ENCODE results near the gene ITIH2. TPM values are rescaled to one million over a fixed set of nuclear protein-coding genes. Genes with fewer than 3 reads are reported as not detected.

ITIH2 gene
- total RNA-seq, 1 donor, result 0.09 TPM

DNA sequence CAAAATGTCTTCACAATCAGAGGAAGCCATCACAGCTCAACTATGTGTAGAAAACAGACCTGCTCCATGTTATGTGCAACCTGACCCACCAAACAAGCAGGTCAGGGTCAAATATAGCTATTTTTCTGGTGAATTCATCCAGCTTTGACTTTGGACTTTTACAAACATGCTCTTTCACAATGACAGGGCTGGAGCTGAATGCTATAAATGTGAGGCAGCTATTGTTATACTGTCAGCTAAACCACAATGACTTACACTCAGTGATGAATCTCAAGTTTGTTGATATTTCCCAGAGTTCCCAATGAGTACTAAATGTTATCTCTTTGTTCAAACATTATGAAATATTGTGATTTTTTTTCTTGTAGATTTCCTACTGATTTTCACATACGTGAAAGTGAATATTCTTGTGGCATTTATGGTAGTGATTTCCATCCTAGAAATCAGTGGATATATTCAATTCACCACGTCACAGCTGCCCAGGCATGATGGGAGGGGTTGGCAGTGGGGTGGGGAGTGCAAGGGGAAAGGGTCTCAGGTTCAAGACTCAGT, 2.5 kb upstream of the ITIH2 start:
- DNase-seq (ENCODE audit: low read depth), result peak; percentile 77
- TF ChIP-seq, protein P1, sequence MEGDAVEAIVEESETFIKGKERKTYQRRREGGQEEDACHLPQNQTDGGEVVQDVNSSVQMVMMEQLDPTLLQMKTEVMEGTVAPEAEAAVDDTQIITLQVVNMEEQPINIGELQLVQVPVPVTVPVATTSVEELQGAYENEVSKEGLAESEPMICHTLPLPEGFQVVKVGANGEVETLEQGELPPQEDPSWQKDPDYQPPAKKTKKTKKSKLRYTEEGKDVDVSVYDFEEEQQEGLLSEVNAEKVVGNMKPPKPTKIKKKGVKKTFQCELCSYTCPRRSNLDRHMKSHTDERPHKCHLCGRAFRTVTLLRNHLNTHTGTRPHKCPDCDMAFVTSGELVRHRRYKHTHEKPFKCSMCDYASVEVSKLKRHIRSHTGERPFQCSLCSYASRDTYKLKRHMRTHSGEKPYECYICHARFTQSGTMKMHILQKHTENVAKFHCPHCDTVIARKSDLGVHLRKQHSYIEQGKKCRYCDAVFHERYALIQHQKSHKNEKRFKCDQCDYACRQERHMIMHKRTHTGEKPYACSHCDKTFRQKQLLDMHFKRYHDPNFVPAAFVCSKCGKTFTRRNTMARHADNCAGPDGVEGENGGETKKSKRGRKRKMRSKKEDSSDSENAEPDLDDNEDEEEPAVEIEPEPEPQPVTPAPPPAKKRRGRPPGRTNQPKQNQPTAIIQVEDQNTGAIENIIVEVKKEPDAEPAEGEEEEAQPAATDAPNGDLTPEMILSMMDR (IDR thresholded peaks at IDR 0.05; ENCODE audit: insufficient read depth, low read length), result no peak
- no peak overlapping the region for H3K4me3 ChIP-seq (ENCODE audit: low read depth, low read length)

DNA sequence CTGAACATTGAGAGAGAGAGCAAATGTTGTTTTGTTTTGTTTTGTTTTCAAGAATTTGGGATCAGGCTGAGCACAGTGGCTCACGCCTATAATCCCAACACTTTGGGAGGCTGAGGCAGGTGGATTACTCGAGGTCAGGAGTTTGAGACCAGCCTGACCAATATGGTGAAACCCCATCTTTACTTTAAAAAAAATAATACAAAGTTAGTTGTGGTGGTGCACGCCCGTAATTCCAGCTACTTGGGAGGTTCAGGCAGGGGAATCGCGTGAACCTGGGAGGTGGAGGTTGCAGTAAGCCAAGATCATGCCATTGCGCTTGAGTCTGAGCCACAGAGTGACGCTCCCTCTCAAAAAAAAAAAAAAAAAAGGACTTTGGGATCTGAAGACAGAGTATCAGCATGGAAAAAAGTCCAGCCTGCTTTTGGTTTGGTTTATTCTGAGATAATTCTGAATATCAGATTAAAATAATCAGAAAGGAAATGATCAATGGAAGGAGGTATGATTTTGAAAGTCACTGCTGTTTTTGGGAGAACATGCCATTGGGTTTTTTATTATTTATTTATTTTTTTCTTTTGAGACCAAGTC, 1.9 kb upstream of the ITIH2 start:
- no peak overlapping the region for H3K4me3 ChIP-seq (ENCODE audit: low read depth, low read length)
- TF ChIP-seq, protein P1 (IDR thresholded peaks at IDR 0.05; ENCODE audit: insufficient read depth, low read length), result no peak
- no peak for DNase-seq (ENCODE audit: low read depth)

DNA sequence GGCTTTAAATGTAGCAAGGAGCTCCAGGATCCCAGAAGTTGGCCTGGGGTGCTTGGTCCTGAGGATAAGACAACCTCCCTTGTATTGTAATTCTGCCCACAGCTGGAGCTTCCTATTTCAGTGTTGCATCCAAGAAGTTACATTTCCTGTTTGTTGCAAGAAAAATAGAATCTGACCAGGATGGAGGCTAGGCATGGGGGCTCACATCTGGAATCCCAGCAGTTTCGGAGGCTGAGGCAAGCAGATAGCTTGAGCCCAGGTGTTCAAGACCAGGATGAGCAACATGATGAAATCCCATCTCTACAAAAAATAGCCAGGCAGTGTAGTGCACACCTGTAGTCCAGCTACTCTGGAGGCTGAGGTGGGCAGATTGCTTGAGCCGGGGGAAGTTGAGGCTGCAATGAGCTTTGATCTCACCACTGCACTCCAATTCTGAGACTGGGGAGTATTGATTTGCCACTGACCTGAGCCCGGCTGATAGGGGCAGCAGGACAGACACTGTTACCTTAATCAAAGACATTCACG, 766 bp upstream of the ITIH2 start:
- H3K4me3 ChIP-seq (ENCODE audit: low read depth, low read length), result no peak overlapping the region
- DNase-seq (ENCODE audit: low read depth), result no peak
- TF ChIP-seq, protein P1 (IDR thresholded peaks at IDR 0.05; ENCODE audit: insufficient read depth, low read length), result no peak

DNA sequence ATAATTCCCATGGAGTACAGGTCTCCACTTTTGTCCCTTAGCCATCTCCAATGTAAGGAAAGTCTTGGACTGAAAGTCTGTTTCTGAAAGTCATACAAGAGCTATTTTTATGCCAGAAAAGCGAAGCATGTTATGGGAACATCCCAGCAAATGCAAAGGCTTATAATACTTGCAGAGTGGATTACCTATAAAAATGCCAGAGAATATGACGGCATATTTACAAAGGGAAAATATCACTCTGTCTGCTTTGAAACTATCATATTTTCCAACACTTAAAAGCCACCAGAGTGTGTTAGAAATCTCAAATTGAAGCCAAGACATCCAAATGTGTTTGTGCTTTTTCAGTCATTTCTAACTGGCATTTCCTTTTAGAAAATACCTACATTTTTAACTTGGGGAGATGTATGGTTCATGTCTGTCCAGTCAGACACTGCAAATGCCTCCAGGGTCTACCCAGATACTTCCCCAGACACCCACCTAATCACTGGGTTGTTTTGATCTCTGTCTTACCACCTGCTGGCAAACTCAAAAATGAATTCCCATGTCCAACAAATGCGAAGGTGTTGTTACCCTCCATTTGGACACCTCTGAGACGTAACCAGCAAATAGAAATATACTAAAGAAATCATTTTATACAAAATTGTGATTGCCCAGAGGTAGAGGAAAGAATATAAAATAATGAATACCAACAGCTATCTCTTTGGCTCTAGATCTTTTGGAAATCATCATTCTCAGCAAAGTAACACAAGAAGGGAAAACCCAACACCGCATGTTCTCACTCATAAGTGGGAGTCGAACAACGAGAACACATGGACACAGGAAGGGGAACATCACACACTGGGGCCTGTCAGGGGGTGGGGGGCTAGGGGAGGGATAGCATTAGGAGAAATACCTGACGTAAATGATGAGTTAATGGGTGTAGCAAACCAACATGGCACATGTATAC, 1.2 kb downstream of the ITIH2 start:
- no peak for DNase-seq (ENCODE audit: low read depth)
- TF ChIP-seq, protein P1 (IDR thresholded peaks at IDR 0.05; ENCODE audit: insufficient read depth, low read length), result no peak
- H3K4me3 ChIP-seq (ENCODE audit: low read depth, low read length), result no peak overlapping the region

DNA sequence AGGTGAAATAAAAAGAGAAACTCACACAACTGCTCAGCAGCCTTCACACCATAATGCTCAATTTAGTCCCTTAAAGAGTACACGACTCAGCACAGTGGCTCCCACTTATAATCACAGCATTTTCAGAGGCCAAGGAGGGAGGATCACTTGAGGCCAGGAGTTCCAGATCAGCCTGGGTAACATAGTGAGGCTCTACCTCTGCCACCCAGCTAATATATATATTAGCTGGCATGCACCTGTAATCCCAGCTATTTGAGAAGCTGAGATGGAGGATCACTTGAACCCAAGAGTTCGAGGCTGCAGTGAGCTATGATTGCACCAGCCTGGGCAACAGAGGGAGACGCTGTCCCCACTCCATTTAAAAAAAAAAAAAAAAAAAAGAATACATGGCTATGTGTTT, 2.2 kb downstream of the ITIH2 start:
- TF ChIP-seq, protein P1 (IDR thresholded peaks at IDR 0.05; ENCODE audit: insufficient read depth, low read length), result no peak
- no peak for DNase-seq (ENCODE audit: low read depth)
- no peak overlapping the region for H3K4me3 ChIP-seq (ENCODE audit: low read depth, low read length)

DNA sequence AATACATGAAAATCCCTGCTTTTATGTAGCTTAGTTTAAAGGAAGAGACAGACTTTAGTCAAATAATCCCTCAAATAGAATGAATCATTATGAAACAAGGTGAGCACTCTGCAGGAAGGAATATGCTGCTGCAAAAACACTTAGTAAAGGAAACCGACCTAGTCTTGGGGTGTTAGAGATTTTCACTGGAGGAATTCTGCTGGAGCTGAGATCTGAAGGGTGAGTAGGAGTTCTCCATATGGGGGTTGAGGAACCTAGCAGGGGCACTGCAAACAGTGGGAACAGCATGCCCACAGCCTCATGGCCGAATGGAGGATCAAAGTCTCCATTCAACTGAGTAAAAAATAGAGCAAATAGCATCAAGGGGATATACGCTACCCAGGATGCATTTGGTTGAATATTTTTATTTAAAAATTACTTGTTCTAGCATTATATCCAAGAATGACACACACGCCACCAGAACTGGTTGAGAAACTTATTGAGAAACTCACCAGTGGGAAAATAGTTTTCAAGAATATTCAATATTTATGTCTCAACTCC, 3.5 kb downstream of the ITIH2 start:
- H3K4me3 ChIP-seq (ENCODE audit: low read depth, low read length), result no peak overlapping the region
- TF ChIP-seq, protein P1 (IDR thresholded peaks at IDR 0.05; ENCODE audit: insufficient read depth, low read length), result no peak
- DNase-seq (ENCODE audit: low read depth), result no peak
